GM20431 (cell line): ENCODE results near the gene FIBIN.
"Not testable (repeated sequence)": the region's sequence is repeated elsewhere in the genome, so short reads cannot be mapped to it uniquely, and the experiment has no call there.

Source experiments
- in situ Hi-C: fragments of 300-500 bp; cut with MseI, MboI; formaldehyde crosslinking; loops from one replicate; pipeline ENCODE4 v1.15.0; 2020; ENCODE audit warnings: low sequenced_read_pairs; ENCODE audit not compliant: unreplicated experiment

The FIBIN gene

DNA sequence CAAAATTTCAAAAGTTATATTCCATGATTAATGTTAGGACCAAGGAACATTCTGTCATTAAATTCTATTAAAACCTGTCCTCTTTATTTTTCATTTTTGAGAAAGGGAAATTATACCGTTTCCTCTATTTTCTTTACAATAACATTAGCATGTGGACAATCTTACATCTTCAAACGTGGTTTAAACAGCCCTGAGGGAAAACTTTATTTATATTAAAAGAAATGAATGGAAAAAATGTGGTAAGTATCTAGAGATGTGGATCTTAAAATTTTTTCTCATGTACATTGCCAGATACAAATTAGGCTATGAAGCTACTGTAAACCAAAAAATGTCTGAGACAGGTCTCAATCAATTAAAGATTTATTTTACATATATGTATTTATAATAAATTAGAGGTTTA lies 18.9 kb upstream of the FIBIN start:
- in situ Hi-C loops: no loop called here

DNA sequence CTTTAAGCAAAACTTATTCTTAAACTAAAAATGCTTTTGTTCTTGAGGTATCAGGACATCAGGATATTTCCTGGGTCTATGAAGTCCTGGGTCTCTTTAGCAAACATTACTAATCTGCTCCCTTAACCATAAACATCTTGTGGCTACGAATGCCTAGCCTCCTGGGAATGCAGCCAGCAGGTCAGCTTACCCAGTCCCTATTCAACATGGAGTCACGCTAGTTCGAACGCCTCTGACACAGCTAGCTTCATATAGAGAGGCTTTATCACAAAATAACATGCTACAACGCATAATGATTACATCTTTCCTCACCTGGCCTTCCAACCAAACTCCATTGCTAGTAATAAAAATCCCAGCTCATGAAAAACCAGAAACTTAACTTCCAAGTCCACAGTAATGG lies 17.5 kb upstream of the FIBIN start:
- in situ Hi-C loops: no loop called here

DNA sequence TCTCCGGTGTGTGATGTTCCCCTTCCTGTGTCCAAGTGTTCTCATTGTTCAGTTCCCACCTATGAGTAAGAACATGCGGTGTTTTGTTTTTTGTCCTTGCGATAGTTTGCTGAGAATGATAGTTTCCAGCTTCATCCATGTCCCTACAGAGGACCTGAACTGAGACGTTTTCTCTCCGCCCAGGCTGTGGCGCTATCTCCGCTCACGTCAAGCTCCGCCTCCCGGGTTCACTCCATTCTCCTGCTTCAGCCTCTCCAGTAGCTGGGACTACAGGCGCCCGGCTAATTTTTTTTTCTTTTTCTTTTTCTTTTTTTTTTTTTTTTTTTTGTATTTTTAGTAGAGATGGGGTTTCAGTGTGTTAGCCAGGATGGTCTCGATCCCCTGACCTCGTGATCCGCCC lies 16.7 kb upstream of the FIBIN start:
- in situ Hi-C loops: not testable (repeated sequence)

DNA sequence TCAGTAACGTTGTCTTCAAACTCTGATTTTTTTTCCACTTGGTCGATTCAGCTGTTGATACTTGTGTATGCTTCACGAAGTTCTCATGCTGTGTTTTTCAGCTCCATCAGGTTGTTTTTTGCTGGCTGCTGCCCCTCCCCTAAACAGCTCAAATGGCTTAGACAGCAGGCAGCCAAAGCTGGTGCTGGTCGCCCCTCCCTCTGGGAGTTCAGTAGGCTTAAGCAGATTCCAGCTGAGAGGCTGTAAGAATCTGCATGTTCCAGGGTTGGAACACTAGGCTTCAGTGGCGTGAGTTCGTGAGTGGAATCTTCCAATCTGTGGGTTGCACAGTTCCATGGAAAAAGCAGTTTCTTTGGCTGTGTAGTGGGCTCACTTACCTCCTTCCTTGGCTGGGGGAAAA lies 10.3 kb upstream of the FIBIN start:
- in situ Hi-C loops: no loop called here

DNA sequence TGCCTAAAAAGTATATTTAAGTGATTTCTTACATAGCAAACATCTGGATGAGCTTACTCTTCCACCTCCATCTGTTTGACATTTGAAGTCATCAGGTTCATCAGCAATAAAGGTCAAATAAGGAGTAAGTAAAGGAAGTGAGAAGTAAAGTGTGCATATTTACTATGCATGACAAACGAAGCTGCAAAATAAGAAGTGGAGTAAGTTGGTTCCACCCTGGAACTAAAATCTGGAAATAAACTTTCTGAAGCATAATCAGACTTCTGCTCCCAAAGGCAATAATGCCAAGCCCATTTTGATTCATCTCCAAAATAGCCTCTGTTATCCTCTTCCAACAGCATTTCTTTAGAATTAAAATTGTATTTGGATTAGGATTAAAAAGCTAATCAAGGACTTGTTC lies 8.4 kb upstream of the FIBIN start:
- in situ Hi-C loops: no loop called here

DNA sequence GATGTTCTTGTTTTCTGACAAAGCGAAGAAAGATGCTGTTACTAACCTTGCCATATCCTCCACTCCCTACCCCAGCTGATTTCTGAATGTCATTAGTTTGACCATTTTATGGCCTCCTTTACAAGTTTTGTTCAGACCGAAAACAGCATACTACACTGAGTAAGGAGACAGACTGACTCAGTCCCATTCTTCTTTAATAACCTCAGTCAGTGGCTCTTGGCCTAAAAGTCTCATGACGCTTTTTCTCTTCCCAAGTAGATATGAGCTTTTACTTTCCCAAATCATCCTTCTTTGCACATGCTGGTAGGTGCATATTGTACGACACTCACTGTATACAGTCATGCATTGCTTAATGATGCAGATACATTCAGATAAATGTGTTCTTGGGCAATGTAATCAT lies 8.0 kb upstream of the FIBIN start:
- in situ Hi-C loops: no loop called here

DNA sequence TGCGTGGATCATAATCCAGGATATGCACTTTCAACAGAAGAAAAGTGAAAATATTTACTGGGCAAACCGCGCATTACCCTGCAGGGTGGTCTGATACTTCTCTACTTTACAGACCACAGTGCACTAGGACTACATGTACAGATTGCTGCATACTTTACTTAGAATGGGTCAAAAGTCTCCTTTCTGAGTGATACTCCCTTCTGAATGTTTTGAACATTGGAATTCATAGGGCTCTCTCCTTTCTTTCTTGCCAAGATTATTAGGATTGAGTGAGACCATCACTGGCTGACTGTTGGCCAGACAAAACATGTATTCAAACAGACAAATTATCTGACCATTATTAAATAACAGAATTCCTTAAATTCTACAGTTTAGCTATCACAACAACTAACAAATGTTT lies 6.6 kb upstream of the FIBIN start:
- in situ Hi-C loops: no loop called here

DNA sequence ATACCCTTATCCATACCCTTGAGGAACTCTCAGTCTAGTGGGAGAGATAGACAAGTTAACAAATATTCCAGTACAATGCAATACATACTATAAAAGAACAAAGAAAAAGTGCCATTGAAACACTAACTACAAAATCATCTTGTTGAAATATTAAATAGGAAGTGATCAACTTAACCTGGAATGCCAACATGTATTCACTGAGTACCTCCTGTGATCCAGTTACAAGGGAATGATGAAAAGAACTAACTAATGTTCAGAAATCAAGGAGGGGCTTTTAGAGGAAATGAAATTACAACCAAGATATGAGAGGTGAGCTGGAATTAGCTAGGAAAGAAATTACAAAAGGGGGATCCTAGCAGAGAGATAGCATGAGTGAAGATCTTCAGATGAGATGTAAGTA lies 6.2 kb upstream of the FIBIN start:
- in situ Hi-C loops: no loop called here

DNA sequence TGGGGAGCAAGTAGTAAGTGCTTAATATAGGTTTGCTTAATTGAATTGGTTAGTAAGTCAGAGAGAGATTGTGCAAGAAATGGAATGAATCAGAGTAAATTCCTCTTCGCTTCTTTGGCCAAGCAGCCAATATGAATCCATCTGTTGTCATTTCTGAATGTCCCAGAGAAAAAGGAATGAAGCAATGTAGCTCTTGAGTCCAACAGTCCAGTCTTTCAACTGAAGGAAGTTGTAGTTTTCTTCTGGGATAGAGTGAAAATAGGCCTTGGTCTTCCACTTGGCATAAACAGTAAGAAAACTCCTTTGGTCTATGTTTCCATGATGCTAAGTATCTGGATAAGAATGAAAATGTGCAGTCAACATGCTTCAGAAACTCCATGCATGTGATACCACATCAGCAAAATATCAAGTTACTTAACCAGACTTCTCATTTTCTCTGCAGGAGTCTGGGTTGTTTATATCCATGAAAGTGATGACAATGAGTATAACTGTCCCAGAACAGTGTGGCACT lies 1.8 kb upstream of the FIBIN start:
- in situ Hi-C loops: no loop called here

DNA sequence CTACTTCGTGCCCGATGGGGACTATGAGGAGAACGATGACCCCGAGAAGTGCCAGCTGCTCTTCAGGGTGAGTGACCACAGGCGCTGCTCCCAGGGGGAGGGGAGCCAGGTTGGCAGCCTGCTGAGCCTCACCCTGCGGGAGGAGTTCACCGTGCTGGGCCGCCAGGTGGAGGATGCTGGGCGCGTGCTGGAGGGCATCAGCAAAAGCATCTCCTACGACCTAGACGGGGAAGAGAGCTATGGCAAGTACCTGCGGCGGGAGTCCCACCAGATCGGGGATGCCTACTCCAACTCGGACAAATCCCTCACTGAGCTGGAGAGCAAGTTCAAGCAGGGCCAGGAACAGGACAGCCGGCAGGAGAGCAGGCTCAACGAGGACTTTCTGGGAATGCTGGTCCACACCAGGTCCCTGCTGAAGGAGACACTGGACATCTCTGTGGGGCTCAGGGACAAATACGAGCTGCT lies 751 bp downstream of the FIBIN start:
- in situ Hi-C loops: no loop called here

DNA sequence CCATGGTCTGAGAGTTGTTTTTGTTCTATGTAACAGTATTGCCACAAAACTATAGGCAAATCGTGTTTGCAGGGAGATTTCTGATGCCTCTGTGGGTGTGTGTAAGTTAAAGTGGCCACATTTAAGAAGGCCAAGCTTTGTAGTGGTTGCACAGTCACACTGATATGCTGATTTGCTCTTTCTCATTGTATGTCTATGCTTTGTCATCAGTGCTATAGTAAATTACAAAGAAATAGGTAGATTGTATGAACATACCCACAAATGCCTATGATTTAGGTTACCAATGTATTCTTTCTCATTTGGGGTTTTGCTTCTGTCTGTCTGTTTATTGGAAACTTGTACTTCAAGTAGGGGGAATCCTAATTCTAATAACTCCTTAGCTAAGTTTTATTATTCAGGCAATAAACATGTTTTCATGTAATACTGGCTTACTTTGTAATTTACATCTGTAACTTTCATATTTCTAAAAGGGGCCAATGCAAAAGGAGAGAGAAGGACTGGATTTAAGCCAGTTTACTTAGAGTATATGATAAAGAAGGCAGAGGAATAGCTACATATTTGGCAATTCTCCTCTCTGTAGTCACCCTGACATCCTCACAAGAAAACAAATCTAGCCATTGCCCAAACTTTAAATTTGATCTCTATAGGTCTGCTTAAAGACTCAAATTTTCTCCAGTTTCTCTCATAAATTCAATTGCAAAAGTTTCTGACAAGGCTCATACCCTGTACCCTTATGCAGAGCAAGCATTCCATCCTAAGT lies 2.0 kb downstream of the FIBIN start:
- in situ Hi-C loops: no loop called here

DNA sequence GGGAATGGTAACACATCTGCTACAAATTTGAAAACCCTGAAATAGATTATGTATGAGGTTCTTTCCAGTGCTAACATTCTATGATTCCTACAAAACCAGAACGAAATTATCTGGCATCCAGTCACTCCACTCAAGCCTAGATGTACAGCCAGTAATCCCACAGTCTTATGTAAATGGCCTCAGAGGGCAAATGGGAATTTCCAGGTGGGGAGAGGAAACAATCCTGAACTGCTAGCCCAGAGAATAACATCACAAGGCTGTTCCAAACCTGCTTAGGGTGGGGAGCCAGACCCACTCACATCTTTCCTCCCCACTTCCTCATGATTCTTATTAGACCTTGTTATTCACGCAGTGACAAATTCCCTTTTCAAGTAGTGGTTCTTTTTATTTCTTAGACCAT lies 3.5 kb downstream of the FIBIN start:
- in situ Hi-C loops: no loop called here

DNA sequence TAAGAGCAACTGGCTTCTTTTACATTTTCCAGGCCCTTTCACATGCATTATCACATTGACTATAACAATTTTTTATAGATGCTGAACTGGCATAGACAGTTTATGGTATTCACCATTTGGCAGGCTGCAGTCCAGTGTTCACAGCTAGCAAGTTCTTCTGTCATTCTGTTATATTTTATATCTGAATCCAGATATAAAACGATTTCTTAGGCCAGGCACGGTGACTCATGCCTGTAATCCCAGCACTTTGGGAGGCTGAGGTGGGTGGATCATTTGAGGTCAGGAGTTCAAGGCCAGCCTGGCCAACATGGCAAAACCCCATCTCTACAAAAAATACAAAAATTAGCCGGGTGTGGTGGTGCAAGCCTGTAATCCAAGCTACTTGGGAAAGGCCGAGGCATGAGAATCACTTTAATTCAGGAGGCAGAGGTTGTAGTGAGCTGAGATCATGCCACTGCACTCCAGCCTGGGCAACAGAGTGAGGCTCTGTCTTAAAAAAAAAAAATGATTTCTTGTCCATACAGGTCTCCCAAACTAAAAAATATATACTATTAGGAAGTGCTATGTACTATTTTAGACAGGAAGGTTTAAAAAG lies 7.3 kb downstream of the FIBIN start:
- in situ Hi-C loops: not testable (repeated sequence)

DNA sequence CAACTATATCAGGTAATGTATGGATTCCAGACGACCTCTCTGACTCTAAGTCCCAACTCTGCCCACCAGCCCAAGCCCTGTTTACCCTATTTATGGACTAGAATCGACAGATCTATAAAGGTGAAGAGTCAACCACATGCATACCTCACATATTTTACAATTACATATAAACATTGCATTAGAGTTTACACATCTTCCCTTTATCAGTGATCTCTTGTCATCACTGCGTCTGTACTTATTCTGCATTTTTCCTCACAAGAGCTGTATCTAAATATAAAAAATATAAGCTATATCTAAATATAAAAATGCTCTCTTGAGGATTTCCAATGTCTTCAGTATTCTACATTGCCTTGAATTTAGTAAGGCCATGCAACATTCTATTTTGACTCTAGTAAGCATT lies 8.5 kb downstream of the FIBIN start:
- in situ Hi-C loops: no loop called here

DNA sequence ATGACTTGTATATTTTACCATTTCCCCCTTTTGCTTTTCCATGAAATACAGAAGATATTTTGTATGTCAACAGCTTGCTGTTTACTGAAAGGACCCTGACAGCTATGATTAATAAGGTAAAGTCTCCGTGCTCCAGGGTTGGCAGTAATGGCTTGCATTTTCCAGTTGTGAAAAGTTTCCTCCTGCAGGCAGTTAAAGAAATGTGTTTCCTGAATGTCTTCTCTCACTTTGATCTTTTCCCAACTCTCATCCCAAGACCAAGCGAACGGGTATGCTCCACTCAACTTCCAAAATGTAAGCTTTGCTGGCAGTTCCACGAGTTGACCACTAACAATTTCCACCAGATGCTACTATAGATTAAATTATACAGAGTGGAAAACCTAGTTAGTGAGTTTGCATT lies 8.9 kb downstream of the FIBIN start:
- in situ Hi-C loops: no loop called here

DNA sequence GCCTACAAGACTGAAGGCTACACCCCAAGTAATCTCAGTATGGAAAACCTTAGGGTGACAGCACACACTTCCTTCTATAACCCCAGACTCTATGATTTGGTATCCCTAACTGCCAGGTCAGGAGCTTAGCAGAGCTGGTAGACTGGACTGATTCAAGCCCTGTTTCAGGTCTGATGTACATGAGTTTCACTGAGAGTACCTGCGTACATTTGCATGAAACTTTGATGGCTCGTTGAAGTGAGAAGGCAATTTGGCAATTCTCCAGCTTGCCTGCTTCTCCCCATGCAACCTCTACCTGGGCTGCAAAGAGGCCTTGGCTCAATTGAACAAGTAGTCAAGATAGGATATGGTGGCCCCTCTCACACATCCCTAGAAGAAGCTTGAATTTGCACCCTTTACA lies 10.2 kb downstream of the FIBIN start:
- in situ Hi-C loops: no loop called here

DNA sequence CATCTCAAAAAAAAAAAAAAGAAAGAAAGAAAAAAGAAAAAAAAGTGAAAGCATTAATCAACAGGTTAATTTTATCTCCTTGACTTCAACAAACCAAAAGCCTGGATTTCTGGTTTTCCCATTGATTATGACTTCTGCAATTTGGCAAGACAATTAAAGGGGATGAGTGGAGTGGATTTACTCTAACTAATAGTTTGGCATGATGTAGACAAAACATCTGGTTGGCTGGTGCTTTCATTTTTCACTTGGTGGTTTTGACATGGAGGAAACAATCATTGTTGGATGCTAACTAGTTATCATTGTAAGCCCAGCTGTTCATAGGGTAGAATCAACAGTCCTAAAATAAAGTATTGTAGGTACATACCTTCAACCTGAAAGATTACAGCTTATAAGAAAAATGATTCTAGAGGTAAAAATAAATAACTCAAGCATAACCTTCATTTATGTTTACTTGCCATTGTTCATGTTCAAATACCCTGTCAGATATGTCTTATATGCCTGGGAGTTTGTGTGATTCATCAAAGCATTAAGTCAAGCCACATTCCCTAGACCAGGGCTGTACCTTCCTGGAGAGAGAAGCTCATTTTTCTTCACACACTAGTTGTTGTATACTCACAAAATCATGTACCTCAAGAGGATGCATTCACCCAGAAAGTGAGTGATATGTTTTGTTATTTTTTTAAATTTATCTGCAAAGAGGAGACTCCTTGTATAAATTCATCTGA lies 15.1 kb downstream of the FIBIN start:
- in situ Hi-C loops: no loop called here

DNA sequence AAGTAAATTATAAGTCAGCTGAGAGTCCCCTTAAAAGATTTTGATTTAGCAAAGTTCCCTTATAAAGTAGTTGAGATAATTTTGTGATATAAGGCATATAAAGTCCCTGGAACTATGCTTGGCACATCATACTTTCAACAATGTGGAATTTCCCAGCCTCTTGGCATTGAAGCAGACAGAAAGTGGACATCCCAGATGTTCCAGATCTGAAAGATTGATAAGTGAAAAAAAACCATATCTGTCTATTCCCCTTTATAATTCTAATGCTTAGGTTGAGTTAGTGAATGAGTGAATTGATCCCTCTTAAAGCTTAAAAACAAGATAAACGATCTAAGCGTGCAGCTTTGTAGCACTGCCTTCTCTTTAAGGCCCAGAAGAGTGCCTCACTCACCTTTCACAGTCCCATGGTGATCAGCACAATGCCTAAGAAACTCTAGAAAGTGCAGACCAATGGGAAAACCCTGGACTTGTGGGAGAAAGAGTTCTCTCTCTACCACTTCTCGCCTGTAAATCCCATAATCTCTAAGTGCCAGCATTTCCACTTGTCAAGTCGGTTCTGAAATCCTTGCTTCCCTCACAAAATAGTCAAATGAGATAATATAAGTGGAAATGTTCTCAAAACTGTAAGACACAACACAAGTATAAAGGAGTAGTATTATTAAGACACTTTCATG lies 17.8 kb downstream of the FIBIN start:
- in situ Hi-C loops: no loop called here

DNA sequence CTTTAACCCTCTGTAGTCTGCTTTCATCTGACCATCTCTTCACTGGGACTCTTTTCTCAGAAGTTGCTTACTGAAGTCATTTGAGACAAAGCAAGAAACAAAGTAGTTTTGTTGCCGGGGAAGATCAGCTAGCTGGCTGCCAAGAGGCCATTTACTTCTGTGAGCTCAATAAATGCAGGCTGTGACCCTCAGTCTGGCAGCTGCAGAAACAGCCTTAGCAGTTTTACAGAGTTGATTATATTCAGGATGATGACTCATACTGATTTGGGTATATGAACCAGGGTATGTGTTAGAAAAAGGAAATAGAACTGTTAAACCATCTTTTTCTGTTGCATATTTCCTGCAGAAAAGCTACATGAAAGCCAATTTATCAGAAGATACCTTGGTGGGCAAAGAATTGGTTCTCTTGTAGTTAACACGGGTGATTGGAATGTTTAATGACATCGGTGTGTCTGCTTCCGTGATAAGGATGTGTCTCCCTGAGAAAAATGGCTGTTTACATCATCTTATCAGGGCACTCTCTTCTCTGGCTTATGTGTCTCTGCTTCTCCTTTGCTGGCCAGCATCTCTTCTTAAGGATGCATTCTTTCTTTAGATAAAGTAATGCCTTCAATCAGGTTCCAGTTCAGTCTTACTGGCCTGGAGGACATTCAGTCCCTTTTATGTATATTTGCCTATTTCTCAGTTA lies 18.5 kb downstream of the FIBIN start:
- in situ Hi-C loops: no loop called here

DNA sequence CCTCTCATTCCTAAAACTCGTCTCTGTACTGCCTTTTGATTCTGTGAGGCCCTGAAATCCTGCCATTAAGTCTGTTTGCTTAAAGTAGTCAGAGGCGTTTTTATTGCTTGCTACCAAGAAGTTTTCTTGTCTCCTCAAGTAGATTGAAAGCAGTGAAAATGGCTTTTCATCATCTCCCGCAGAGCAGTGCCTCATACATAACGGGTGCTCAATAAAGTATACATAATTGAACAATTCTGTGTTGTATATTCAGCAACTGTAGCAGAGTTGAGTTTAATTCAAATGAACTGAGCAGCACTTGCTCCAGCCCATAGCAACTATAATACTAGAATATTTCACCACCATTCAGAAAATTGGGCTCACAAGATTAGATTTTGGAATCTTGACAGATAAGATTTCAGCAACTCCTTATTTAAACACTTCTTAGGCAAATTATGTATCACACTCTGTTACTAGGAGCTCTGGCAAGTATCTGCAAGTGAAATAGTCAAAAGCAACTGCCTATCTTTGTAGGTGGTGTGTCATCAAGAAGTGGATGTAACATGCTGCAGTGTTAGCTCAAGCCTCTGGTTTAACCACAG lies 20.0 kb downstream of the FIBIN start:
- in situ Hi-C loops: no loop called here
